Activated T-cell treated with anti-CD3 and anti-CD28 coated beads for 4 hours (primary cell): ENCODE results near the gene HTT.

Experiments
- DNase-seq: peaks from one replicate; pipeline ENCODE4 v3.0.0-alpha.2; 2020

Gene HTT

DNA sequence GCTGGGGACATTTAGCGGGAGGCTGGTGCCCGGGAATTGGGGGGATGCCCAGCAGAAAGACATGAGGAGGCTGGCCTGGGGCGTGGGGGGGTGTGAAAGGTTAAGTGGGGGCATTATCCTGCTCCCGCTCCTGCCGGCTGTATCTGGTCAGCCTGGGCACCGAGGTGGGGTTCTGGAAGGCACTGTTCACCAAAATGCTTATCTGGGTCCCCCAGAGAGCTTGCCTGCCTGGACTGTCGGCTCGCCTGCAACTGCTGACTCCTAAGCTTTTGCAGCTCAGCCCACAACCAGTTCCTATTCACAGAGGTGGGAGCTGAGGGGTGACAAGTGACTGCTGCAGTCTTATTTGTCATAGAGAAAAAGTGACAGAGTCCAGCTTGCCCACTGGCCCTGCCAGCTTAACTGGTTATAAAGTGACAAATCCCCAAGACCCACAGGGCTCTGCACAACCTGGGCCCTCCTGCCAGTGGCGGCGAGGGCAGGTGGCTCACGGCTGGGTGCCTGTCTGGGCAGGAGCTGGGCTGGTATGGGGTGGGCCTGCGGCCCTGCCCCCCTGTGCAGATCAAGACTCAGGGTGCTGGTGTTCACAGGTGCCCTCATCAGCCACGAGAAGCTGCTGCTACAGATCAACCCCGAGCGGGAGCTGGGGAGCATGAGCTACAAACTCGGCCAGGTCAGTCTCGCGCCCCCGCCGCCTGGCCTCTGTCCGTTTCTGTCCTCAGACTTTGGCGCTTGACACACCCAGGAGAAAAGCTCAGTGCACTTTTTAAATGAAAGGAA is 150.8 kb downstream of the HTT start:
- no peak for DNase-seq

- no peak for DNase-seq
These were observed 151.5 kb downstream of the HTT start for GRCh38 chr4:3225936-3226335.

GRCh38 chr4:3226467-3226866 is 152.0 kb downstream of the HTT start:
- no peak for DNase-seq

- no peak for DNase-seq
These were observed 152.5 kb downstream of the HTT start for GRCh38 chr4:3226944-3227343.

DNA sequence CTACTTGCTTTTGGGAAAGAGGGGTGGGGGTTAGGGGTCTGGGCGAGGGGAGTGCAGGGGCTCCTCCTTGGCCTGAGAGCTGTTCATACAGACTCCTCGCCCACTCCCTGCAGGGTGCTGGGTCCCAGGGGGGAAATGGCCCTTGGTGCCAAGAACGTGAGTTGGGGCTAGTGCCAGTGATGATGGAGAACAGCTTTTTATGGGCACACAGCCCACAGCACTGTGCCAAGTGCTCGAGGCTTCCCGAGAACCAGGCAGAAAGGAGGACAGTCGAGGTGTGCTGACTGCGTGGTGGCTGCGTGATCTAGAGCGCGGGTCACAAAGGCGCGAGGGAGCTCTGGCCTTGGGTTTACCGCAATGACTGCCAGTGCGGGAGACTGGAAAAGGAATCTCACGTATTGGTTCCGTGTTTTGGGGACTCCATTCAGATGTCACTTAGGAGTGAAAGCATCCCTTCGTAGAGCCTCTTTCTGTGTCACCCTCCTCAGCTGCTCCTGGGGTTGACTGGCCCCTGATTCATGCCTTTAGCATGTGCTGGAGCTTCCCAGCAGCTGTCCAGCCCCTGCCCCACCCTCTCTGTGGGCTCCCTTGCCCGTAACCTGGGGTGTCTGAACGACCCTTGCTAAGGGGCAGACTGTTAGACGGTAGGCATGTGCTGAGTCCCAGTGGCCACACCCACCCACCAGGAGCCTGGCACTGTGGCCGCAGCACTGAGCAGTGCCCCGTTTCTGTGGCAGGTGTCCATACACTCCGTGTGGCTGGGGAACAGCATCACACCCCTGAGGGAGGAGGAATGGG is 153.6 kb downstream of the HTT start:
- DNase-seq, result no peak

GRCh38 chr4:3228881-3229280 is 154.4 kb downstream of the HTT start:
- DNase-seq, result no peak

GRCh38 chr4:3229328-3229727 is 154.8 kb downstream of the HTT start:
- no peak for DNase-seq

GRCh38 chr4:3229964-3230363 is 155.5 kb downstream of the HTT start:
- DNase-seq, result no peak

DNA sequence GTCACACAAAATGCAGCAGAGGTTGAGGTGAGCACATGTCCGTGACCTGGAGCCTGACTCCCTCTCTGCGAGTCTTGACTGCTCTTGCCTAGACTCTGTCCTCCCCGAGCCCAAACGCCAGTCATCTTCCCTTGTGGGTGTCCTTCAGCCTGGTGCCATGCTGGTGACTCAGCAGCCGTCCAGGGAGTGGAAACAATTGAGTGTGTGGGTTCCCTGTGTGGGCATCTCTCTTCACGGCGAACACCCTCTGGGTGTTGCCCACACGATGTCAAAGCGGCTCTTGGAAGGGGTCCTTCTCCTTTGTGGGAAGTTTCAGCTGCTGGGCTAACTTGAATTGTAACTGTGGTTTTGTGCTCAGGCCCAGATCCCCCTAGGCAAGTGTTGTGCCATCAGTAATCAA is 157.0 kb downstream of the HTT start:
- DNase-seq, result no peak

- no peak for DNase-seq
These were observed 157.5 kb downstream of the HTT start for GRCh38 chr4:3232001-3232400.

GRCh38 chr4:3232871-3233271 is 158.4 kb downstream of the HTT start:
- DNase-seq, result no peak

DNA sequence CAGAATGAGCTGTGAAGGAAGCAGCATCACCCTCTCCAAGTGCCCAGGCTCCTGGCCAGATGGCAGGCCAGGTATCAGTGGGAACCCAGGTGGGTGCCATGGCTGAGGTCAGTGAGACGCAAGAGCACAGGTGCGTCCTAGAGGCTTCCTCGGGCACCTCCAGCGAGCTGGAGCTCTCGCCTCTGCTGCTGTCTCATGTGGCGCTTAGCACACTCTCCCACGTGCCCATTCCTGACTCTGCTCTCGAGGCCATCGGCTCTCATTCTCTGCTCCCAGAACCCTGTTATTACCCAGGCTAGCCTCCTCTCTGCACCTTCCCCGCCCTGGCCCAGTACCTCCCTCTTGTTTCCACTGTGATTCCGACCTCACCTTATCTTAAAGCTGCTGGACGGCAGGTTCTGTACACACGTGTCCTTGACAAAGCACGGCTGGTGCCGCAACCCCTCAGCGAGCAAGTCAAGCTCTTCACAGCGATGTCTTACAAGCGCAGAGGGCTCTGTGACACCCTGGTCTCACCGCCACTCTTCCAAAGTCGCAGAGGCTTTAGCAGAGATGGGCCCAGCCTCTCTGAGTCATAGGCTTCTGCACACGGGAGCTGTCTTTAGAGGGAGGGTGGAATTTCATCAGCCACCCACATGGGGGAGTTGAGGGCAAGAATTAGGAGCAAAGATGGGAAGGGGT is 159.1 kb downstream of the HTT start:
- no peak for DNase-seq

DNA sequence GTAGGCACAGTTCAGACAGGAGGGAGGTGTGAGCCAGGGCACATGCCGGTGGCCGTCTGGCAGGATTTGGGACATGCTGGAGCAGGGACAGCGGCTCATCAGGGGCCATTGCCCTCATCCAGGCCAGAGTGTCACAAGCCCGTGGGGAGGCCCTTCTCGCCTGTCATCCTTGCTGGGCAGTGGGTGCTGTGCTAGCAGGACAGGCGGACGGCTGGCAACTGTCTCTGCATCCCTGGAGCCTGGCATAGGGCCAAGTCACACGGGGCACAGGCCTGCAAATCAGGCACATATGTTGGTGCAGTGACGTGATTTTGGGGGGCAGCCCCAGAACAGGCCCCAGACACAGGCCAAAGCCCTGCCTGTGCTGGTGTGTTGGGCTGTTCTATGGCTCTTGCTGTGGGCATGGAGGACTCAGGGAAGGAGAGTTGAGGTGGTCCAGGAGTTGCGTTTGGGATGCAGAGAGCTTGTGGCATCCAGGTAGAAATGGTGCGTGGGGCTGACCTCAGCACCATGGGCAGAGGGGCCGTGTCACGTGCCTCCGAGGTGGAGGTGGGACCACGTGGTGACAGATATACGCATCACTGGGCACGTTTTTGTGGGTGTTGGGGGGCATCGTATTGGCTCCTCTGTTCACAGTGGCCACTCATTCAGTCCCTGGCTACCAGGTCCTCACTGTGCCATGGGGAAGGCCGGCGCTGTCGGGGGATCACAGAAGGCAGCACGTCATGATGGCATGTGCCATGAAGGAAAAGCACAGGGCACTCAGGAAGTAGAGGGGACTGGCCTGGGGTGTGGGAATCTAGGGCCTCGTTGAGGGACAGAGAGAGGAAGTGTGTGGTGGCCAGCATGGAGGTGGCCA is 159.9 kb downstream of the HTT start:
- DNase-seq, result no peak

DNA sequence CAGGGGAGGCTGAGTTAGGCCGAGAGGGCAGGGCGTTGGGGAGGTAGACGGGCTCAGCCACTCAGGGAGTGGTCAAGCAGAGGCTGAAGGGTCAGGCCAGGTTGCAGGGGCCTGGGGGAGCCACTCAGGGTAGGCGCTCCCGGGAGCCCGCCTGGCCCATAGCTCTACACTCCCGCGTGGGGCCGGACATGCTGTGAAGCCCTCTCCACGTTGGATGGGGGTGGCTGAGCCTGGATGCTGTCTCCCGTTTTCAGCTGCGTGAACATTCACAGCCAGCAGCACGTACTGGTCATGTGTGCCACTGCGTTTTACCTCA is 160.5 kb downstream of the HTT start:
- no peak for DNase-seq

DNA sequence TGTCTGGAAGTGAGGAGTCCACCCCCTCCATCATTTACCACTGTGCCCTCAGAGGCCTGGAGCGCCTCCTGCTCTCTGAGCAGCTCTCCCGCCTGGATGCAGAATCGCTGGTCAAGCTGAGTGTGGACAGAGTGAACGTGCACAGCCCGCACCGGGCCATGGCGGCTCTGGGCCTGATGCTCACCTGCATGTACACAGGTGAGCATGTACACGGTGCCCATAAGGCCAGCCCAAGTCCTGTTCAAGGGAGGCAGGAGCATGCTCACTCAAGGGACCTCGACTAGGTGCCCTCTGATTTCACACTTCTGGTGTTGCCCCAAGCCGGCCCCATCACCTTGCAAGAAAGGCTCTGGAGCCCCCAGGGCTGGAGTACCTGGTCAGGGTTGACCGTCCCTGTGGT is 161.1 kb downstream of the HTT start:
- no peak for DNase-seq

GRCh38 chr4:3236326-3236878 is 161.9 kb downstream of the HTT start:
- no peak for DNase-seq

DNA sequence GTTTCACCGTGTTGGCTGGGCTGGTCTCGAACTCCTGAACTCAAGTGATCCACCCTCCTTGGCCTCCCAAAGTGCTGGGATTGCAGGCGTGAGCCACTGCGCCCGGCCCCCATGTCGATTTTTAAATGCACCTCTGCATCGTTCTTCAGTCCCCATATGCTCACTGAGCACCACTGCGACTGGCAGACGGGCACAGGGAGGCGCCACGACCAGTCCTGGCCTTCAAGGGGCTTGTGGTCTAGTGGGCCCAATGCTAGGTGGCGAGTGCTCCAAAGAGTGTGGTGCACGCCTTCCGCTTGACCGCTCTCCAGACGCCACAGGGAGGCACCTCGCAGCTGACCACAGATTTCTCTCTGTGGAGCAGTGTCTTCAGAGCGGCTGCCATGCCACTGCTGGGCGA is 162.8 kb downstream of the HTT start:
- no peak for DNase-seq

DNA sequence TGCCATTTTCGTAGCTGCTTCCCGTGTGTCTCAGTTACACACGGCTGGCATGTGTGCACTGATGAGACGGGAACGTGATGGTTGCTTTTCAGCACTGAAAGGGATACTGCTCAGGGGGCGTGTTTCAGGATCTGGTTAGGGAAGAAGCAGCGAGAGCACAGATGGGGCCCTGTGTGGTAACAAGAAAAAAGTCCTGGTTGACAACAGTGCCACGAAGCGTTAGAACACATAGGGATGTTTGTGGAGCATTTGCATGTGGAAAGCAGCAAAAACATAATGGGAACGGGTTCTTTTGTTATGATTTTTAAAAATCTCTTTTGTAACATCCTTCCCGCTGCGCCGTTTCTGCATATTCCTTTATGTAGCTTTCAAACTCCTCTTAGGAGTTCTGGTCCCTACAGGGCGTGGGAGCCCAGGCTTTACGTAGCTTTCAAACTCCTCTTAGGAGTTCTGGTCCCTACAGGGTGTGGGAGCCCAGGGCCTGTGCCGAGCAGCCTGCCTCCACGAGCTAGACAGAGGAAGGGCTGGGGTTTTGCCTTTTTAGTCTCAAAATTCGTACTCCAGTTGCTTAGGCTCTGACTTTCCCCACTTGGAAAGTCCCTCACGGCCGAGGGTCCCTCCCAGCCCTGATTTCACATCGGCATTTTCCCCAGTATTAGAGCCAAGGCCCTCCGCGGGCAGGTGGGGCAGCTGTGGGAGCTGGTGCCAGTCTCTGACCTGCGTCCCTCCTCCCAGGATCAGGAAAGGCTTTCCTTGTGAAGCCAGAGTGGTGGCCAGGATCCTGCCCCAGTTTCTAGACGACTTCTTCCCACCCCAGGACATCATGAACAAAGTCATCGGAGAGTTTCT is 163.5 kb downstream of the HTT start:
- DNase-seq, result no peak

DNA sequence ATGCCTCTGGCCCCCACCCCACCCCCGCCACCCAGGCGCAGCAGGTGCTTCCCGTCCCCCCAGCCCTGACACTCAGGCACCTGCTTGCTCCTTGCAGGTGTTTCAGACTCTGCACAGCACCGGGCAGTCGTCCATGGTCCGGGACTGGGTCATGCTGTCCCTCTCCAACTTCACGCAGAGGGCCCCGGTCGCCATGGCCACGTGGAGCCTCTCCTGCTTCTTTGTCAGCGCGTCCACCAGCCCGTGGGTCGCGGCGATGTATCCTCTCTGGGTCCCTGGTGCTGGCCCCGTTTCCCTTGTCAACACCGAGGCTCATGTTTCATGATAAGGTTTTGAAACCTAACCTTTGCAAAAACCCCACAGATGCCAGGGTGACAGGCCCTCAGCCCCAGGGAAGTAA is 164.2 kb downstream of the HTT start:
- no peak for DNase-seq

DNA sequence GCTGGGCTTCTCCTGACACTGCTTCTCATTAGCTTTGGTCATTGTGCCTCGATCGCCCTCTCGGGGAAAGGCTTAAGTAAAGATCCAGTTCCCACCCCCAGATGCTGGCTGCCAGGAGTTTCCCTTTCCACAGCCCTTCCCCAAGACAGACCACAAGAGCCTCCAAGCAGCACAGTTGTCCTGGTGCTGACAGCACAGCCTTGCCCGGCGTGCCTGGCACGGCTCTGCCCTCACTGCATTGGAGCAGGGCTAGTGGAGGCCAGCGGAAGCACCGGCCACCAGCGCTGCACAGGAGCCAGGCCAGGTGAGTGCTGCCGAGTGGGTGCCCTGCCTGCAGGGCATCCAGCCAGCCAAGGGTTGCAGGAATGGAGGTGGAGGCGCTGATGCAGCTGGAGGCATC is 164.8 kb downstream of the HTT start:
- no peak for DNase-seq

DNA sequence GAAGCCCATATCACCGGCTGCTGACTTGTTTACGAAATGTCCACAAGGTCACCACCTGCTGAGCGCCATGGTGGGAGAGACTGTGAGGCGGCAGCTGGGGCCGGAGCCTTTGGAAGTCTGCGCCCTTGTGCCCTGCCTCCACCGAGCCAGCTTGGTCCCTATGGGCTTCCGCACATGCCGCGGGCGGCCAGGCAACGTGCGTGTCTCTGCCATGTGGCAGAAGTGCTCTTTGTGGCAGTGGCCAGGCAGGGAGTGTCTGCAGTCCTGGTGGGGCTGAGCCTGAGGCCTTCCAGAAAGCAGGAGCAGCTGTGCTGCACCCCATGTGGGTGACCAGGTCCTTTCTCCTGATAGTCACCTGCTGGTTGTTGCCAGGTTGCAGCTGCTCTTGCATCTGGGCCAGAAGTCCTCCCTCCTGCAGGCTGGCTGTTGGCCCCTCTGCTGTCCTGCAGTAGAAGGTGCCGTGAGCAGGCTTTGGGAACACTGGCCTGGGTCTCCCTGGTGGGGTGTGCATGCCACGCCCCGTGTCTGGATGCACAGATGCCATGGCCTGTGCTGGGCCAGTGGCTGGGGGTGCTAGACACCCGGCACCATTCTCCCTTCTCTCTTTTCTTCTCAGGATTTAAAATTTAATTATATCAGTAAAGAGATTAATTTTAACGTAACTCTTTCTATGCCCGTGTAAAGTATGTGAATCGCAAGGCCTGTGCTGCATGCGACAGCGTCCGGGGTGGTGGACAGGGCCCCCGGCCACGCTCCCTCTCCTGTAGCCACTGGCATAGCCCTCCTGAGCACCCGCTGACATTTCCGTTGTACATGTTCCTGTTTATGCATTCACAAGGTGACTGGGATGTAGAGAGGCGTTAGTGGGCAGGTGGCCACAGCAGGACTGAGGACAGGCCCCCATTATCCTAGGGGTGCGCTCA is 165.8 kb downstream of the HTT start:
- DNase-seq, result no peak
